Measurements from ENCODE around the gene SUSD5.

GRCh38 chr3:33260104-33260503 lies 41.5 kb upstream of the SUSD5 start:
- TF ChIP-seq MAX (IDR thresholded peaks at IDR 0.05; ENCODE audit: low read depth) (no peak), PBX3 (IDR thresholded peaks at IDR 0.05) (no peak), CTCF (IDR thresholded peaks at IDR 0.05) (no peak), RCOR1 (IDR thresholded peaks at IDR 0.05; ENCODE audit: low read length) (no peak), TCF12 (IDR thresholded peaks at IDR 0.05) (no peak), NRF1 (IDR thresholded peaks at IDR 0.05; ENCODE audit: low read depth, low read length) (no peak), RXRA (IDR thresholded peaks at IDR 0.05; ENCODE audit: borderline replicate concordance, low read depth) (no peak), MXI1 (IDR thresholded peaks at IDR 0.05; ENCODE audit: low read depth, low read length) (no peak), FOXM1 (IDR thresholded peaks at IDR 0.05; ENCODE audit: low read depth) (no peak), REST (IDR thresholded peaks at IDR 0.05; ENCODE audit: low read depth, low read length) (no peak), TEAD4 (IDR thresholded peaks at IDR 0.05; ENCODE audit: borderline replicate concordance, insufficient read depth) (no peak)

Data from SK-N-SH (cell line).